ENCODE results near the gene GOLPH3.

GOLPH3 gene

DNA sequence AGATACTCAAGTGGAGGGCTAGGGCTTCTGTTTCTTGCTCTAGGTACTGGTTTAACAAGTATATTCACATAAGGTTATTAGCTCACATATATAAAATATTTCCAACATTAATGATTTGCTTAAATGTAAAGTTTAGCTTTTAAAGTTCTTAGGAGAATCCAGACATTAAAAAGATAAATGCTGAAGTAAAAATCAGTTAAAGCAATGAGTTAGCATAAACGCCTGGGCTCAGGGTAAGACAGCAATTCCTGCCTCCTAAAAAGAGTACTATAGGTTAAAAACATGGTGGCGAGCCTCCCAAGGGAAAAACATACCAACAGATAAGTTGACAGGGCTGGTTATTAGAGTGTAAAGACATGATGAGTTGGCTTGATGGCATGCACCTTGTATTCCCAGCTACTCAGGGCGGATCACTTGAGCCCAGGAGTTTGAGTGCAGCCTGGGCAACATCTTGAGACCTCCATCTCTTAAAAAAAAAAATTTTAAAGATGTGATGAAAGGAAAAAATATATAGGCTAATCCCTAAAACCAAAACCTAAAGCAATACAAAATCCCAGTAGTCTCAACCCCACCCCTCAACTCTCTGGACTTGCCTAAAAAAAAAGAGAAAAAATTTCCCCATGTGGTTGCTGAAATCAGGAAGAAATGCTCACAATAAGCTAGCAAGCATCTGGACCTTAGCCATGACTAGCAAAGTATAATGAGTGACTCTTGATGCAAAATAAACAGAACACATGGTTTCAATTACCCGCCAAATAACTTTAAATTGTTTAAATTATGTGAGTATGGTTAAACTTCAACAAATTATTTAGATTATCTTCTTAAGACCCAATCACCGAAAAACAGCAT lies 3.6 kb downstream of the GOLPH3 start:
- no peak for DNase-seq

DNA sequence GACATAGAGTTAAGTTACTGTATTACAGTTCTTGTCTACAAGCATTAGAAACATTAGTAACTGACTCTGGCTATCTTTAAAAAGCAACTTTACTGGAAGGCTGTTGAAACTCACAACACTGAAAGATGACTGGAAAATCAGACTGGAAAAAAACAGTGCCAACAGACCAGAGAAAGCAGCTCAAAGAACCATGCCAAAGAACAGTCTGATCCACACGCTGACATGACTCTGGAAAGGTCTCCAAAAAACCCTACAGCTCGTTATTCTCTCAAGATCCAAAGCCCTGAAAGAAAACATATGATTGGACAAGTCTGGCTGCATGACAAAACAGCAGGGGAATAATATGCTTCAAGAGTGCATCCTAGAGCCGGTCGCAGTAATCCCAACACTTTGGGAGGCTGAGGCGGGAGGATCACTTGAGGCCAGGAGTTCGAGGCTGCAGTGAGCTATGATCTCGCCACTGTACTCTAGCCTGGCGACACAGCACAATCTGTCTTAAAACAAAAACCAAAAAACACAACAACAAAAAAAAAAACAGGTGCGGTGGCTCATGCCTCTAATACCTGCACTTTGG lies 5.6 kb downstream of the GOLPH3 start:
- no peak for DNase-seq

DNA sequence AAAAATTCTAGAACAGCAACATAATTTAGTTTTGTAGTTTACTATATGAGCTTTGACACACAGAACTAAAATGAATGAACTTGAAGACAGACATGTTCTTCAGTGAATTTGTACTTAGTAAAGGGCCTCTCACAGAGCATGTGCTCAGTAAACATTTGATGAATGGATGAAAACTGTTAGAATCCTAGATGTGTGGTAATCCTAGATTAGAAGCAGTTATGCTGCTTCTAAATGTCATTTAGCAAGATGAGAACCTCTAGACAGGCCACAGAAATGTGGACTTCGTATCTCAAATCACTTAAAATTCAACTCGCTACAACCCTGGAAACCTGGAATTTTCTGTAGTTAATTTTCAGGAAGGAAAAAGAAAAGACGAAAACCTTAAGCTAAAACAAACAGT lies 8.5 kb downstream of the GOLPH3 start:
- DNase-seq, result no peak

DNA sequence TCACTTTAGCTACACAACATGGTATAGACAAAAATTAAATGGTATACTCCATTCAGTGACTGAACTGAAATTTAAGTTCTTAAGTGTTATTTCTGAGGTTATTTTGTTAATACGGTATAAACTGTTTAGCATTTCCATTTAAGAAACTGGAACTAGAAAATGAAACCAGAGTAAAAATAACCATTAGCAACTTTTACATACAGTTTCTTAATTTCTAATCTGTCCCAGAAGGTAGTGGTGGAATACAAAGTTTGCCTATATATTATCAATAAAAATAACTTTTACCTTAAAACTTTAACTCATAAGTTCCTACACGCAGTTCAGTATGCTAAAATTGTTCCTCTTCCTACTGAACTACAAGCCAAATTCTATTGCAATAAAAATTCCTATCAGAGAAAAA lies 10.3 kb downstream of the GOLPH3 start:
- DNase-seq, result no peak

DNA sequence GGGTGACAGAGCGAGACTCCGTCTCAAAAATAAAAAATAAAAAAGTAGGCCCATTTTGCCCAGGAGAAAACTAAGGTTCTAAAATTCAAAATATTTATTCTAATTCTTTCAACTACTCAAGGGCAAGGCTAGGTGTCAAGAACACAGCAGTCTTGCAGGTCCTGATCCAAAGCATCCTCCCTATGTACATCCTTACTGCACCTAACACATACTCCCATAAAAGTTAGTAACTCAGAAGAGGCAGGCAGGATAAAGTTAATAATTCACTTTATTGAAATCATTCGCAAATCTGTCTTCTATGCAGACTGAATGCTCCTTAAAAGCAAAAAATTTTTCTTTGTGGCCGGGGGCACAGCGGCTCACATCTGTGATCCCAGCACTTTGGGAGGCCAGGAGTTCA lies 11.1 kb downstream of the GOLPH3 start:
- no peak for DNase-seq

DNA sequence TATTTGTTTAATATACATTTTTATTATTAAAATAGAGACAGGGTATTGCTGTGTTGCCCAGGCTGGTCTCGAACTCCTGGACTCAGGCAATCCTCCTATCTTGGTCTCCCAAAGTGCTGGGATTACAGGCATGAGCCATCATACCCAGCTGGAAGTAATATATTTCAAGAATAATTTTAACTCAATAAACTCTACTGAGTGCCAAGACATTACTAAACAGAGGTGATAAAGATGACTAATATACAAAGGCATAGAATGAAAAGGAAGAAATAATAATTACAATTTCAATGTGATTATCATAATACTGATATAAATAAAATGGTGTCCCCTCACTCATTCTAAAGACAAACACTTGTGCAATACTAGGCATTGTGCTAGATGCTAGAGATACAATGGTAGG lies 13.9 kb downstream of the GOLPH3 start:
- no peak for DNase-seq

DNA sequence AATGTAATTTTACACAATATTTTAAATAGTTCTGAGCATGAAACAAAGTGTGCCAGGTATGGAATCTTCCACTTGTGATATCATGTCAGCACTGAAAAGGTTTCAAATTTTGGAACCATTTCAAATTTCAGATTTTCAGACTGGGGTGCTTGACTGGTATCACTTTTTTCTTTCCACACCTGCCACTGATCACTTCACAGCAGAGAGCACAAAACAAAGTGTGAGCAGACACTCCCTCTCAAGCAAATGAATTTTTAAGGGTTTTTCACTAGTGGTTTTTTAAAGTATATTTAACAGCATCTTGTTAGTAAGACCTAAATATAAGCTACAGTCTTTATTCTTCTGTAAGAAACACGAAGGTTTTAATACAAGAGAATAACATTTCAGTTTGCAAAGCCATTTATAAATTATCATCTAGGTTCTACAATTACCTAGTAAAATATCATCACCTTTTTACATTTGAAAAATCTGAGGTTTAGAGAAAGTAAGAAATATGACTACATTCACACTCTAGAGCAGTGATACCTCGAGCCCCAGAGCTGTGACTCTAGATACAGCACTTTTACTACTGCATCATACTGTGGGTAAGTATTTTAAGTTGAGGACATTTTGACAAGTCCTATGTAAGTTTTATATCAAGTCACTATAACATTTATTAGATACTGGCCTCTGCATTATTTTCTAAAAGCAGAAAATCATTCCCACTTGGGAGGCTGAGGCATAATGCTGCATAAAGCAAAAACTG lies 14.6 kb downstream of the GOLPH3 start:
- DNase-seq, result no peak

DNA sequence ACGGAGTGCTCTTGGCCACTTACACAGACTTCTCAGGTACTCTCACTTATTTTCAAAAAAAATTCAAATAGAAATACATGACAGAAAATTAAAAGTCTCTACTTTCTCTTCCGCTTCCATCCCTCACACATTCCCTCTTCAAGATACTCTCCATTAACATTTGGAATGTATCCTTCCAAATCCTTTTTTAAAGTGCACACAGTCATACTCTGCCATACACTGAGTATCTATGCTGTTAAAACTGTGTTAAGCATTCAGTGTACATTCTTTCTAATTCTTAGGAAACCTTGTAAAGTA lies 15.5 kb downstream of the GOLPH3 start:
- no peak for DNase-seq

DNA sequence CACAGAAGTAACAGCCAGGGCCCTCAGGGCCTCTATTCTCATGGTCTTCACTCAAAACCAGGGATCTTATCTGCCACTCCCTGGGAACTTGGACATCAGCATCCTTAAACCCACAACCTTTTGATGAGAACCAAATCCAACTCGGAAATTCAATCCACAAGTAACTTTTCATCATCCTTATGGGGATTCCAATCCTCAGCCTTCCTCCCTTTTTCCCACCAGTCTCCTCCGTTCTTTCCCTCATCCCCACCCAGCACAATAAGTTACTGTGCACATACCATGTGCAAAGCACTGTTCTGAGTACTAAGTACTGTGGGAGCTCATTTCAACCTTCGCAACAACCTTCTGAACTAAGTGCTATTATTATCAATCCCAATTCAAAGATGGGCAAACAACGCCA lies 17.0 kb downstream of the GOLPH3 start:
- no peak for DNase-seq

DNA sequence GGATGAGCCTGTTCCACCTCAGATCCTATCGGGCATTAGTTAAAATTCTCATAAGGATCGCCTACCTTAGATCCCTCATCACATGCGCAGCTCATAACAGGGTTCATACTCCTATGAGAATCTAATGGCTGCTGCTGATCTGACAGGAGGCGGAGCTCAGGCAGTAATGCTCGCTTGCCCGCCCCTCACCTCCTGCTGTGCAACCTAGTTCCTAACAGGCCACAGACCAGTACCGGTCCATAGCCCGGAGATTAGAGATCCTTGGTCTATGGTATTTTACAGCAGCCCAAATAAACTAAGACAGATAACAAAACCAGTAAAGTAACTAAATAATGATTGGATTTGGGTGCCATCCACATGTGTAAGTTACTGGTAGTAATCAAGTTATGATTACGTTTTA lies 17.5 kb downstream of the GOLPH3 start:
- no peak for DNase-seq

DNA sequence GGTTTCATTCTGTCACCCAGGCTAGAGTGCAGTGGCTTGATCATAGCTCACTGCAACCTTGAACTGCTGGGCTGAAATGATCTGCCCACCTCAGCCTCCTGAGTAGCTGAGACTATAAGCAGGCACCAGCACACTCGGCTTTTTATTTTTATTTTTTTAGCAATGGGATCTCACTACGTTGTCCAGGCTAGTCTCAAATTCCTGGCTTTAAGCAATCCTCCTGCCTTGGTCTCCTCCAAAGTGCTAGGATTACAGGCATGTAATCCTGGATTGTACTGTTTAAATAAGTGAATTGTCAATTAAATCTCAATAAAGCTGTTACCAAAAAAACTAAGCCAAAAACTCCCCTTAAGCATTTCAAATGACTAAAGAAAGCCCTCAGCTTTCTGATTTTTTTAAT lies 18.9 kb downstream of the GOLPH3 start:
- no peak for DNase-seq

DNA sequence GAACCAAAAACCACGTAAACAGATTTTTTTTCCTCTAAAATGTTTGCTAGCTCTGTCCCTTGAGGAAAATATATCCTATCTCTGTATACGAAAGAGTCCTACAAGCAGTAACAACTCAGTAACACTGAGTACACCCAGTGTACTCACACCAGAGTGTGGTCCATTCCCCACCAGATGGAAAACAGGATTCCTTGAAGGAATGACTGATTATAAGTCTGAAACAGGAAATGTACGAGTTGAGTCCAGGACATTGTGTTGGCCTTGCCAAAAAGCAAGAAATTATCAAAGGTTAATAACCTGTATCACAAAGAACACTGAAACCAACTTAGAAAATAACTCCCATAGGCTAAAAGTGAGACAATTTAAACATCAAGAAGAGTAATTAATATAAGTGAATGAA lies 20.4 kb downstream of the GOLPH3 start:
- DNase-seq, result no peak

DNA sequence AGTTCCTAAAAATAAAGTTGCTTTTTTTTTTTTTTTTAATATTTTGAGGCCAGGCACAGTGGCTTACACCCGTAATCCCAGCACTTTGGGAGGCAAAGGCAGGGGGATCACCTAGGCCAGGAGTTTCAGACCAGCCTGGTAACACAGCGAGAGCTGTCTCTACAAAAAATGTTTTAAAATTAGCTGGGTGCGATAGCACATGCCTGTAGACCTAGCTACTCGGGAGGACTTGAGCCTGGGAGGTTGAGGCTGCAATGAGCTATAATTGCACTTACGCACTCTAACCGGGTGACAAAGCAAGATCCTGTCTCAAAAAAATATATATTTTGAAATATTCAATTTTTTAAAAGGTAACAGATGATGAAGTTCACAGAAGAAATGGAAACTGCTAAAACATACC lies 22.9 kb downstream of the GOLPH3 start:
- no peak for DNase-seq

DNA sequence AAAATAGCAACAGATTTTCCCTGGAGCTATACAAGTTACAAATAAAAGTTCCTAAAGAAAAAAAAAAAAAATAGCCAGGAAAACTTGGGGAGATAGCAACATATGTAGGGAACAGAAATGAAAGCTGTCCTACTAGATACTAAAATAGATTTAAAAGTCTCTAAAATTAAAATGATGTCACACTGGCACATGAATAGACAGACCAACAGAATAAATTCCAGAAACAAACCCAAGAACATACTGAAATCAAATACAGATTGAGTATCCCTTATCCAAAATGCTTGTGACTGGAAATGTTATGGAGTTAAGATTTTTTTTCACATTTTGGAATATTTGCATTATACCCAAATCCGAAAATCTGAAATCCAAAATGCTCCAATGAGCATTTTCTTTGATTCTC lies 23.8 kb downstream of the GOLPH3 start:
- no peak for DNase-seq

DNA sequence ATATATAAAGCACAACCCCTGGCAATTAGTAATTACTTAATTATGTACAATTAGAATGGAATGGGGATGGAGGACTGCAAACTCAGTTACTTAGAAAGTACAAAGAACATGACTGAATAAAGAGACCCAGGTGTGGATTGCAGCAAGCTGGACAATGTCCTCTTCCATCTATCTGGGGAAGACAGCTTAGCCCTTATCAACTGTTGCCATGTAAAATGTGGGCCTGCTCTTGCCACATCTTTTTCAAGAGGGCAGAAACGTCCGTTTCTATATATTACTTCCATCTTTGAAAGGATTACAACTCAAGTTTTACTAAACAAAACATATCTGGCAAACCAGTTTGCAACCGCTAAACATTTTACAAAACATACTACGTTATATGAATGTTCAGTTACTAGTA lies 26.2 kb downstream of the GOLPH3 start:
- DNase-seq, result no peak

DNA sequence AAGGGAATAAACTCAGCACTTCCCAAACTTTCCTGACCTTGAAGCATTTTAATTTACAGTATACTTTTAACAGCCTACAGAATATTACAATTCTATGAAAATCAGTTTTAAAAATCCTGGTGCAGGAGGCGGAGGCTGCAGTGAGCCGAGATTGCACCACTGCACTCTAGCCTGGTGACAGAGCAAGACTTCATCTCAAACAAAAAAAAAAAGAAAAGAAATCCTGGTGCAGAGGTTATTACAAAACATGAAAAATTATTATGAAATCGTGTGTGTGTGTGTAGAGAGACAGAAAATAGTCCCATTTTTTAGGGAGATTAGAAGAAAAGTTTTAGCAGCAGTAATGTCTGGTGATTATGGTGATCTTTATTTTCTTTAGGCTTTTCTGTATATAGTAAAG lies 26.9 kb downstream of the GOLPH3 start:
- DNase-seq, result no peak

DNA sequence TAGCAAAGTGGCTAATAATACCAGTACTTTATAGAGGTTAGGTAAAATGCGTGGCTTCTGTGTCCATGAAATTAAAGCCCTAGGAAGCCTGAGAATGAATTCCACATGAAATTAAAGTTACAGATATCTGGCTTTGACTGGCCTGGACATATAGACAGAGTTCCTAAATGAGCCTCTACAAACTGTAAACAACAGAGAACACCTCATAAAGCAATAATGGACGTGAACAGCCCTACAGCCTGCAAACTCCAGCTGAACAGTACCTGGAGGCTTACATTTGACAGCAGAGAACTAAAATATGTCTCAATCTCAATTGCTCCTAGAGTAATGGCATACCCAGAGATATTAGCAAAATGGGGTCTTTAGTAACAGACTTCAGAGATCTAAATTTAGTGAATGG lies 28.7 kb downstream of the GOLPH3 start:
- DNase-seq, result no peak

DNA sequence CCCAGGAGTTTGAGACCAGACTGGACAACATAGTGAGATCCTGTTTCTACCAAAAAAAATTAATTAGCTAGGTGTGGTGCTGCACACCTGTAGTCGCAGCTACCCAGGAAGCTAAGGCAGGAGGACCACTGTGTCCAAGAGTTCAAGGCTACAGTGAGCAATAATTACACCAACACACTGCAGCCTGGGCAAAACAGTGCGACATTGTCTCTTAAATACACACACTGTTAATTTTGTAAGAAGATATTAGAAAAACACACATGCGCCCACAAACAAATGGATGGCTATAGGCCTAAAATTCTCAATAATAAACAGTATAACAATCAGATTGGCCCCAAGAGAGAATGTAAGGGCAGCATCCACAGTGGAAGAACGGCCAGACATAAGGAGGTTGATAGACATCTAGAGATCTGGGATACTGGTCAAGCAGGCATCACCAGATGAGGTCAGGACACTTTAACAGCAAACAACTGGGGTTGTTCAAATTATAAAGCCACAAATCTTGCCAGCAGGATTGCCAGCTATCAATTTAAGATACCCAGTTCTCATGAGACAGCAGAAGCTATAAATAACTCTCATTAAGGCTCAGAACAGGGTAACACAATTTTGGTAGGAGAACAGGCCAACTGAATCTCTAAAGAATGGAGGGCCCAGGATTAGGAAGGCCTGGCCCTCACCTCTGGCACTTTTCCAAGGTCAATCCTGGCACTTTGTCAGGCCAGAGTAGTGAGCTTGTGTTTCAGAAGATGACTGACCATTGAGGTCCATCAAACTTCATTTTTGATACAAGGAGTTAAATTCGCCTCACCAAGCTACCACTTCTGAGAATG lies 29.5 kb downstream of the GOLPH3 start:
- no peak for DNase-seq

DNA sequence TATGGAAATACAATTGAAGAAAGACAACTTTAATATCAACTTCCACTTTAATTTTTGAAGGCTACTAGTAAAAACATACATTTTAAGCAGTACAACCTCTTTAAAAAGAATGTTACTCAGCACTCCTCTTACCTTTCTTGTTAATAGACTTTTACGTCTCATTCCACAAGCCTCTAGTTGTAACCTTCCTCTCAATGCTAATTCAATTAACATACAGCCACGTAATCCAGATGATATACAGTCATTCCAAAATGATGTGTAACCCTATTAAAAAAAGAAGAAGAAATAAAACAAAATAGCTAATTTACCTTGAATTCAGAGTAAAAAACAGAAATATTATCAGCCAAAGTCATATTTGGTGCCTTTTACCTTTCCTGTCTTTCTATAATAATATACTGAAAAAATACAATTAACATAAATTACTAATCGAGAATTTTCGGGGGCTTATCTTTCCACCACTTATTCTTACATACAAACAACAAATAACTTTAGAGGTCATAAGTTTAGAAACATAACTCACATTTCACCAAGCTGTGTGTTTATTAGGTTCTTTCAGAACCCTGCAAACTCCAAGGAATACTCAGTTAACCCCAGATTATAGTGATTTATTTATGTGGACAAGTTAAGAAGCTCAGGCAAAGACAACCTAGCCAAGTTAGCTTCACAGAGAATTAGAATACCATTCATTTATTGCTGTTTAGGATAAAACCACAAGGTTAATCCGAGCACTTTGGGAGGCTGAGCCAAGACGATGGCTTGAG lies 30.3 kb downstream of the GOLPH3 start:
- DNase-seq, result no peak

DNA sequence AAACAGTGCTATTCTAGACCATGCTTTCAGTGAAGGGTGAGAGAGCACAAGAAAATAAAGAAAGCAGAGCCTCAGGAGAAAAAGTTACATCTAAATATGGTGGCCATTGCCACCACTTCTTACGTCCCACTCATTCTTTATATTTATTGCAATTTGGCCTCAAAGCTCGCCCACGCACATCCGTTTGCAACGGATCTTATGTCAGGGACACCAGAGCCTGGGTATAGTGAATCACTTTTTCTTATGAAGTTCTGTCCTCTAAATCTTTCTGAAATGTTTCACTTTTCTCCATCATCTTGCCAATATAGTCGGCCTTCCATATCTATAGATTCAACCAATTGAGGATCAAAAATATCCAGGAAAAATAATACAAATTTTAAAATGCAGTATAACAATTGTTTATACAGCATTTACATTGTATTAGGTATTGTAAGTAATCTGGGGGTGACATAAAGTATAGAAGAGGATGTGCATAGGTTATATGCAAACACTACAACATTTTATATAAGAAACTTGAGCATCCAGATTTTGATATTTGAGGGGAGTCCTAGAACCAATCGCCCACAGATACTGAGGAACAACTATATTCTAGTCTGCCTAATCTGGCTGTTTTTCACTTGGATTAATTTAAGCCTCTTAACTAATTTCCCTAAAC lies 35.2 kb downstream of the GOLPH3 start:
- DNase-seq, result peak; percentile 20

DNA sequence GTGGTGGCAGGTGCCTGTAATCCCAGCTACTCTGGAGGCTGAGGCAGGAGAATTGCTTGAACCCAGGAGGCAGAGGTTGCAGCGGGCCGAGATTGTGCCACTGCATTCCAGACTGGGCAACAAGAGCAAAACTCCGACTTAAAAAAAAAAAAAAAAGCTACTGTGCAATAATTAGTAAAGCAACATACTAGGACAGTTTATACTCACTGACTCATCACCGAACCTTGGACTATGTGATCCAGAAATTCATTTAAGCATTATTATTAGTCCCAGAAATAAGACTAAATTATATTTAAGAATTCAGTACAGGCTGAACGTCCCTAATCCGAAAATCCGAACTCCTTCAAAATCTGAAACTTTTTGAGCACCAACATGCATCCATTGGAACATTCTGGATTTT lies 37.8 kb downstream of the GOLPH3 start:
- no peak for DNase-seq

DNA sequence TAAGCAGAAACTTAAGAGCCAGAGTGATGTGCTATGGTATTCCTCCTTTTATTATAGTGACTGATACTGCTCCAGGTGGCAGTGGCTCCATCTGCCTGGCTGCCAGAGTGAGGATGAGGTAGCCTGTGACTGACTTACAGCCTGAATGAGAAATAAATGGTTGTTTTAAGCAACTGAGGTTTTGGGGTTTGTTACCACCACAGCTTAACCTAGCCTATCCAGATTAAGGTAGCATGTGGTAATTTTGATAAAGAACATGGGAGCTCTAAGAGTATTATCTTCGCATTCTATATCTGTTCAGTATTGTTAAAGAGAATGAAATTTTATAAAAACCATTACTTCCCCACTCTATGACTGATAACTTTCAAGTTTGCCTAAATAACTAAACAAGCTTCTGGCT lies 39.0 kb downstream of the GOLPH3 start:
- DNase-seq, result no peak
